Fibroblast of skin of right biceps (primary cell): ENCODE data around the gene FOSL2.
"Not testable (repeated sequence)": the region's sequence is repeated elsewhere in the genome, so short reads cannot be mapped to it uniquely, and the experiment has no call there.

Experiments used
- DNase-seq: peaks from one replicate; pipeline ENCODE4 v3.0.0-alpha.2; 2013

The FOSL2 gene

GRCh38 chr2:28357948-28358667, 34.5 kb upstream of the FOSL2 start:
- peak; percentile 24 for DNase-seq

- DNase-seq: no peak
Measured at GRCh38 chr2:28358668-28359201, 33.9 kb upstream of the FOSL2 start.

- peak; percentile 38 for DNase-seq
Measured at GRCh38 chr2:28359222-28360057, 33.2 kb upstream of the FOSL2 start.

- DNase-seq: no peak
Measured at GRCh38 chr2:28360058-28360717, 32.5 kb upstream of the FOSL2 start.

GRCh38 chr2:28360718-28361293, 31.9 kb upstream of the FOSL2 start:
- DNase-seq: peak; percentile 77

- no peak for DNase-seq
Measured at GRCh38 chr2:28361991-28362710, 30.5 kb upstream of the FOSL2 start.

- DNase-seq: no peak
Measured at GRCh38 chr2:28362991-28363521, 29.6 kb upstream of the FOSL2 start.

GRCh38 chr2:28363686-28364280, 28.9 kb upstream of the FOSL2 start:
- DNase-seq: no peak

- DNase-seq: no peak
Measured at GRCh38 chr2:28364610-28365009, 28.0 kb upstream of the FOSL2 start.

GRCh38 chr2:28365158-28365557, 27.5 kb upstream of the FOSL2 start:
- no peak for DNase-seq

GRCh38 chr2:28366149-28366495, 26.5 kb upstream of the FOSL2 start:
- DNase-seq: no peak

- peak; percentile 40 for DNase-seq
Measured at GRCh38 chr2:28366496-28367282, 26.0 kb upstream of the FOSL2 start.

GRCh38 chr2:28367667-28368356, 24.8 kb upstream of the FOSL2 start:
- no peak for DNase-seq

- no peak for DNase-seq
Measured at GRCh38 chr2:28368357-28368798, 24.3 kb upstream of the FOSL2 start.

- no peak for DNase-seq
Measured at GRCh38 chr2:28369358-28369757, 23.3 kb upstream of the FOSL2 start.

GRCh38 chr2:28370354-28370753, 22.3 kb upstream of the FOSL2 start:
- DNase-seq: no peak

GRCh38 chr2:28371728-28372127, 20.9 kb upstream of the FOSL2 start:
- DNase-seq: not testable (repeated sequence)

- DNase-seq: no peak
Measured at GRCh38 chr2:28373854-28374253, 18.8 kb upstream of the FOSL2 start.

- no peak for DNase-seq
Measured at GRCh38 chr2:28374331-28374730, 18.3 kb upstream of the FOSL2 start.

GRCh38 chr2:28375236-28375635, 17.4 kb upstream of the FOSL2 start:
- no peak for DNase-seq
